ENCODE results near the gene ASTN2.
"Not testable (repeated sequence)": the region's sequence is repeated elsewhere in the genome, so short reads cannot be mapped to it uniquely, and the experiment has no call there.

The ASTN2 gene

GRCh38 chr9:116713271-116713670, 701.6 kb downstream of the ASTN2 start:
- DNase-seq = peak; percentile 36

DNA sequence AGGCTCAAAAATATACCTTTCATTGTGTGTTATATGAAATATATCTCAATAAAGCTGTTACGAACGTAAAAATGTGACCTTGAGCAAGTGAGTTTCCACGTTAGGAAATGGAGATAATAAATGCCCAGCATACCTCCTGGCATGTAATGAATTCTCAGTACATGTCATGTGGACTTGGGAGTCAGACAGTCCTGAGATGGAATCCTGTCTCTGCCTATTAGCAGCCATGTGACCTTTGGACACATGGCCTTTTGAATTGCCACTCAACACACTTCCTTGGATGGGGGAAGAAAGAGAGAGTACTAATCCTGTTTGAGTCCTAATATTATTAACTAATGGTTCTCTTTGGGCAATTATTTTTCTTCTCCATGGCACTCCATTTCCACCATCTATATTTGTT, 702.1 kb downstream of the ASTN2 start:
- DNase-seq = no peak

DNA sequence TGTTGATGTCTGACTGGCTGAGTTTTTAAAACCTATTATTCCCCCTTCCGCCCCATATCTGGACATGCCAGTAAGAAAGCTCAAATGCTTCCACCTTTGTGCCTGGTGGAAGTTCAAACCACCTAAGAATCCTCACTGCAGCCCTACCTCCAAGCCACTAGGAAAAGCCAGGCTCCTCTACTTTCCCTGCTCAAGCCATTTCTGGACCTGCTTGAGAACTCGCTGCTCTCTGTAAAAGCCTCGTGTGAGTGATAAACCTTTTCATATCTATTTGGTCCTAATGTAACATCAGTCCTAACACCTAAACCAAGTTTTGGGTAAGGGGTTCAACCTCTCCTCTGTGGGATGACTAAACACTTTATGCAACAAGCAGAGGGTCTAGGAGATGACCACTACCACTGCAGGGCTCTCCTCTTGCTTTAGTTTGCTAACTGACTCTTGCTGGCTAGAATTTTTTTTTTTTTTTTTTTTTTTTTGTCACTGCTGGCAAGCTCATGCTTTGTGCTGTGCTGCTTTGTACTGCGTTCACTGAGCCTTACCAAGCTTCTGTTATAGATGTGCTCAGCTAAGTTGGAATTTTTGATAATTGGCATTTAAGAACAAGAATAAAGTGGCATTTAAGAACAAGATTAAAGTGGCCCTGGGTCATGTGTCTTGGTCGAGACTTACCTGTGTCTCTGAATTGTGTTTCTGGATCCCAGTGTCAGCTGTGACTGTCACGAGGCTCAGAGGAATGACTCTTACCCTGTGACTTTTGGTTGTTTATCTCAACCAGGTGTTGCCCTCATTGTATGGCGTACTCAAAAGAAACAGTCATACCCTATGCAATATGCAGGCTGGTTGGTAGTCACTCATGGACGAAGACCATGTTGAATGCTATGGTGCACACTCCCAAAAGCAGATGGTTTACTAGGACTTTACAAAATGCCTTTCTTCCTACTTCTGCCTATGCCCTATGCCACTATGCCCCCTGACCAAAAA, 708.3 kb downstream of the ASTN2 start:
- no peak for DNase-seq

GRCh38 chr9:116705531-116705930, 709.3 kb downstream of the ASTN2 start:
- DNase-seq = peak; percentile 93

GRCh38 chr9:116704470-116704869, 710.4 kb downstream of the ASTN2 start:
- DNase-seq = no peak

GRCh38 chr9:116703634-116704033, 711.2 kb downstream of the ASTN2 start:
- DNase-seq = no peak

GRCh38 chr9:116701940-116702642, 712.8 kb downstream of the ASTN2 start:
- no peak for DNase-seq

- DNase-seq = peak; percentile 39
Measured at GRCh38 chr9:116700882-116701865, 713.7 kb downstream of the ASTN2 start.

DNA sequence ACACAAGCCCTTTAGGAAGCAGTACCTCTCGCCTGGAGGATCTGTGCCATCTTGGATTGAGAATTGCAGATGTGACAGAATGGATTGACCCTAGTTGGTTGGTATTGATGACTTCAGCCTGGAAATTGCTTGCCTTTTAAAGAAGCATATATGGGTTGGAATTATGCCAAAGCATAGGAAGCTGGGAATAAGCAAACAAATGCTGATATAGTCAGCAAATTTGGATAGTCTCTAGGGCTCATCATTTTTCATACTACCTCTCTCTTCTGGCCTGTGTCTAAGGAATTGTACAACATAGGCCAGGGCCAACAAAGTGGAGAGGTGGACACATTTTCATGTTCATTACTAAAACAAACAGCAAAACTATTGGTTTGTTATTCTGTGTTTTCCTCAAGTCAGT, 714.6 kb downstream of the ASTN2 start:
- no peak for DNase-seq

- no peak for DNase-seq
Measured at GRCh38 chr9:116697887-116698286, 717.0 kb downstream of the ASTN2 start.

DNA sequence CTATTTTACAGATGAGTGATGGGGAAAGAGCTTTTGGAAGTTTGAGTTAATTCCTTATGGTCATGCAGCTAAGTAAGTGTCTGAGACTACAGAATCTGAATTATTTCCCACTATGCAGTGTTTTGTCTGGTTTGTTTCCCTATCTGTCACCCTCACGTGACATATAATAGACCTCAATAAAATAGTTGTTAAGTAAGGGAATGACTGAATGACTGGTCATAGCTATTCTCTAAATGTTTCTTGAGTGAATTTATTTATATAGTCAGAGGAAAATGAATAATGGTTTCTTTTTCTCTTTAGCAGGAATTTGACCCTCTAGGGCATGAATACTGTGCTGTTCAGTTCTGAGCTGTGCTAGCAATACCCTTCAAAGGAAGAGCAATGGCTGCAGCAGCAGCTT, 717.5 kb downstream of the ASTN2 start:
- DNase-seq = no peak

- no peak for DNase-seq
Measured at GRCh38 chr9:116695438-116695837, 719.4 kb downstream of the ASTN2 start.

- no peak for DNase-seq
Measured at GRCh38 chr9:116694785-116695291, 720.0 kb downstream of the ASTN2 start.

- DNase-seq = no peak
Measured at GRCh38 chr9:116693233-116693731, 721.6 kb downstream of the ASTN2 start.

DNA sequence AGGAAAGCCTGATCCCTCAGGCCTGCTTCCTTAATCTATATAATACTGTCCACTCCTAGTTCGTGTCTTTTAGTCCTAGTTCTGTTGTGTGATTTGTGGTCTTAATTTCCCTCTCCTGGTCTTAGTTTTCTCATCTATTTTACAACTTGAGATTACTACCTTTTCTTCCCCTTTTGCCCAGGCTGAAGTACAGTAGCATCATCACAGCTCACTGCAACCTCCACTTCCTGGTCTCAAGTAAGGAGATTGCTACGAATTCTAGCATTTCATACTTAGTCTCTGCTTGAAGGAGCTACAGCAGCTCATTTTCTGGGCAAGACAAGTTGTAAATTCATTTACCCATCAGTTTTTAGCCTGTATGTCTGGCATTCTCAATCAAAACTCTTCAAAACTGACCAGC, 722.2 kb downstream of the ASTN2 start:
- no peak for DNase-seq

GRCh38 chr9:116691607-116692006, 723.2 kb downstream of the ASTN2 start:
- no peak for DNase-seq

- not testable (repeated sequence) for DNase-seq
Measured at GRCh38 chr9:116690805-116691204, 724.1 kb downstream of the ASTN2 start.

DNA sequence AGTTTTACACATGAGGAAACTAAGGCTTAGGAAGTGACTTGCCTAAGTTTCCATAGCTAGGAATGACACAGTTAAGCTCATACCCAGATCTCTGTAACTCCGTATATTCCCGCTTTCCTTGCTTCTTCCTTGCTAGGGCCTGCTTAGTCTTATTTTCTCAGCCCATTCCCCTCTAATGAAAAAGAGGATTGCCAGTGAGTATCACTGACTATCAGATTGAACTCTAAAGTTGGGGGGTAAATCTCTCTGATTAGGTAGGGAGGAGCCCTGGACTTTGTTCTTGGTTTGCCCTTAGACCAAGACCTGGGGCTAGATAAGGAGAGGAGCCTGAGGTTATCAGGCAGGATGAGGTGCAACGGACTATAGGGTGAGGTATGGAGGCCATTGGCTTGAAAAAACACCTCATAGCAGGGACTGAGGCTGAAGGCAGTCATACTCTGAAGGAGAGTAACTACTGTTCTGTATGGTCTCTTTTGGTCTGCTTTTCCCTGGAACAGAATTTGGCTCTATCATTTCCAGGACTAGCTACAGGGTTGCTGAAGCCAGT, 725.3 kb downstream of the ASTN2 start:
- DNase-seq = no peak

DNA sequence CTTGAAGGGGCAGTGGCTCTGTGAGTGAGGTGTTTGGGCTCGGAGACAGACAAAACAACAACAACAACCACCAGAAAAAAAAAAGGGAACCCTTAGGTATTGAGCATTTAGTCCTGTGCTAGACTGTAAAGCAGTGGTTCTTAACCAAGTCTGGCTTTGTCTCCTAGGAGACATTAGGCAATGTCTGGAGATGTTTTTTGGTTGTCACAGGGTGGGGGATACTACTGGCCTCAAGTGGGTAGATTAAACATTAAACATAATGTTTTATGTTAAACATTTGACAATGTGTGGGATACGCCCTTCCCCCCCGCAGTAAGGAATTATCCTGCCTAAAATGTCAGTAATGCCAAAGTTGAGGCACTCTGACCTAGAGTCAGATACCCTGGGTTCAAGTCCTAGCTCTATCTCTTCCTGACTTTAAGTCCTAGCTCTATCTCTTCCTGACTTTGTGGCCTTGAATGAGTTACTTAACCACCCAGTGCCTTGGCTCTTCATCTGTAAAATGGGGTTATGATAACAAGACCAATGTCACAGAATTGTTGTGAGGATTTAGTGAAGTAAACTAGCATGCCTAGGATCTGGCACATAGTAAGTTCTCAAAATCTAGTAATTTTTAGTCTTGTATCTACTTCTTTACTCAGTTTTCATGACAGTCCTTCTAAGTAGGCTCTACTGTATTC, 725.9 kb downstream of the ASTN2 start:
- no peak for DNase-seq

- no peak for DNase-seq
Measured at GRCh38 chr9:116687754-116688135, 727.1 kb downstream of the ASTN2 start.

DNA sequence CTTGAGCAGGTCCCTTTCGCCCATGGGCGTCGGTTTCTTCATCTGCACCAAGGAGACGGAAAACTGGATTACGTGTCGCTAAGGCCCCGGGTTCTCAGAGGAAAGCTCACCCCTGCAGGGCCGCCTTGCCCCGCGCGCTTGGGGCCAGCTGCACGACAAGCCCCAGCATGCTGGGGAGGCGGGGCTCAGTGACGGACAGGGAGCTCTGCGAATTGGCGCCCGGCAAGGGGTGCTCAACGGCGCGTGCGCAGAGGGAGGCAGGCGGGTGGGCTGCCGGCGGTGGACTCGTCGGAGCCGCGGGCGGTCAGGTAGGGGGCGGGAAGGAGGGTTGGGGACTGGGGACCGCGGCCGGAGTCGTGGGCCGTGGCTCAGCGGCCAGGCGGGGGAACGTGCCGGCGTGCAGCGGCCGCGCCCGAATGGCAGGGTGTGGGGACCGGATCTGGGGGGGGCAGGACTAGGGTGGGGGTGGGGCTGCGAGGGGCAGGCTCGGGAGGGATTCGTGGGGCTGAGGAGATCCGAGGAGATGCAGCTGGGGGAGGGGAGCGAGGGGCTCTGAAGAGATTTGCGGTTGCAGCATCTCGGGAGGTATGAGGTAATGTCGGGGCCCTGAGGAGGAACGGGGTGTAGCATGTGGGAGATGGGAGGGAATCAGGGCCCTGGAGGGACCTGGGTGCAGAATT, 727.6 kb downstream of the ASTN2 start, which contains the start of gene TRIM32:
Gene TRIM32 (plus strand): TSS at position 232 of the 680 bp plus-strand sequence. CDS start 10,438 bp downstream, outside the sequence.
- peak; percentile 94 for DNase-seq
